Progenitor cell of endocrine pancreas (in vitro differentiated cells): ENCODE measurements around the gene PAOX. TPM values are rescaled to one million over a fixed set of nuclear protein-coding genes. Genes with fewer than 3 reads are reported as not detected.

ENCODE experiments used
- DNase-seq: peaks from one replicate; pipeline ENCODE4 v3.0.0; 2021; ENCODE audit warnings: low spot score; ENCODE audit not compliant: unreplicated experiment
- H3K27ac Mint-ChIP-seq: 2 replicates; pipeline ENCODE4 v1.8.0; 2021; ENCODE audit warnings: mild to moderate bottlenecking, moderate library complexity, mixed read lengths
- H3K27me3 Mint-ChIP-seq: 2 replicates; pipeline ENCODE4 v1.8.0; 2021; ENCODE audit warnings: mixed read lengths
- H3K36me3 Mint-ChIP-seq: 2 replicates; pipeline ENCODE4 v1.8.0; 2022; ENCODE audit warnings: mixed read lengths; ENCODE audit not compliant: insufficient read depth
- H3K4me1 Mint-ChIP-seq: 2 replicates; pipeline ENCODE4 v1.8.0; 2021; ENCODE audit warnings: low read depth, mixed read lengths
- H3K4me3 Mint-ChIP-seq: 2 replicates; pipeline ENCODE4 v1.8.0; 2021; ENCODE audit warnings: low read depth, mild to moderate bottlenecking, moderate library complexity, mixed read lengths
- H3K9me3 Mint-ChIP-seq: 2 replicates; pipeline ENCODE4 v1.8.0; 2021; ENCODE audit warnings: low read depth, mixed read lengths
- total RNA-seq: library from RNA; stranded (reverse); gene quantifications from 2 replicates; pipeline ENCODE4 v1.2.1, GENCODE V29; 2021
- TF ChIP-seq, protein P1 (sequence below): fragments of 200-600 bp; sonication (generic); IDR thresholded peaks from one replicate; pipeline ENCODE4 v1.5.0; 2021; ENCODE audit warnings: antibody characterized with exemption, mild to moderate bottlenecking; ENCODE audit not compliant: unreplicated experiment

The PAOX gene
- total RNA-seq, 1 donor from 2014 or later = 11.9 TPM

DNA sequence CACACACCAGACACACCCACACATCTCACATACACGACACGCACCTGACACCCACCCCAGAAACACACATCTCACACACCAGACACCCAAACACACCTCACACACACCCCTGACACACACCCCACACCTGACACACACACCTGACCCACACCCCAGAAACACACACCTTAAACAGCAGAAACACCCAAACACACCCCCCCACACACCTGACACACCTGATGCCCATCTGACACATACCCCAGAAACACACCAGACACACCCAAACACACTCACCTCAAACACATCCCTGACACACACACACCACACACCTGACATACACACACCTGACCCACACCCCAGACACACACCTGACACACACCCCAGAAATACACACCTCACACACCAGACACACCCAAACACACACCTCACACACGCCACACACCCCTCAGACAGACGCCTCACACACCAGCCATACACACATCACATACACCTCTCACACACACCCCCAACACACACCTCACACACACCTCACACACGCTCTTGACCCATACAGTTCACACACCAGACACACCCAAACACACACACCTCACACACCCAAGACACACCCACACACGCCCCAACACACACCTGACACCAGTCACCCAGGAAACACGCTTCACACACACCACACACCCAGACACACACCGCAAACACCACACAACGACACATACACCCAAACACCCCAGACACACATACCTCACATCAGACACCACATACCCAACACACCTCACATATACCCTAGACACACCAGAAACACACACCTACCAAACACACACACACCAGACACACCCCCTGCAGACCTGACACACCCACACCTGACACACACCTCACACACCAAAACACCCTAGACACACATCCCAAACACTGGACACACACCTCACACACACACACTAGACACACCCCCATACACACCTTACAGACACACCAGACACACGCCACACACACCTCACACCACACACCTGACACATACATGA, 40.7 kb upstream of the PAOX start:
- Mint-ChIP-seq H3K27ac (no peak overlapping the region), H3K4me3 (no peak overlapping the region), H3K4me1 (peaks cover 2% of the 10 kb centered on the region), H3K9me3 (no peaks in the 10 kb centered on the region), H3K27me3 (peaks cover 27% of the 10 kb centered on the region), H3K36me3 (peaks cover 1% of the 10 kb centered on the region)
- TF ChIP-seq, protein P1, sequence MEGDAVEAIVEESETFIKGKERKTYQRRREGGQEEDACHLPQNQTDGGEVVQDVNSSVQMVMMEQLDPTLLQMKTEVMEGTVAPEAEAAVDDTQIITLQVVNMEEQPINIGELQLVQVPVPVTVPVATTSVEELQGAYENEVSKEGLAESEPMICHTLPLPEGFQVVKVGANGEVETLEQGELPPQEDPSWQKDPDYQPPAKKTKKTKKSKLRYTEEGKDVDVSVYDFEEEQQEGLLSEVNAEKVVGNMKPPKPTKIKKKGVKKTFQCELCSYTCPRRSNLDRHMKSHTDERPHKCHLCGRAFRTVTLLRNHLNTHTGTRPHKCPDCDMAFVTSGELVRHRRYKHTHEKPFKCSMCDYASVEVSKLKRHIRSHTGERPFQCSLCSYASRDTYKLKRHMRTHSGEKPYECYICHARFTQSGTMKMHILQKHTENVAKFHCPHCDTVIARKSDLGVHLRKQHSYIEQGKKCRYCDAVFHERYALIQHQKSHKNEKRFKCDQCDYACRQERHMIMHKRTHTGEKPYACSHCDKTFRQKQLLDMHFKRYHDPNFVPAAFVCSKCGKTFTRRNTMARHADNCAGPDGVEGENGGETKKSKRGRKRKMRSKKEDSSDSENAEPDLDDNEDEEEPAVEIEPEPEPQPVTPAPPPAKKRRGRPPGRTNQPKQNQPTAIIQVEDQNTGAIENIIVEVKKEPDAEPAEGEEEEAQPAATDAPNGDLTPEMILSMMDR = no peak
- DNase-seq = no peak

DNA sequence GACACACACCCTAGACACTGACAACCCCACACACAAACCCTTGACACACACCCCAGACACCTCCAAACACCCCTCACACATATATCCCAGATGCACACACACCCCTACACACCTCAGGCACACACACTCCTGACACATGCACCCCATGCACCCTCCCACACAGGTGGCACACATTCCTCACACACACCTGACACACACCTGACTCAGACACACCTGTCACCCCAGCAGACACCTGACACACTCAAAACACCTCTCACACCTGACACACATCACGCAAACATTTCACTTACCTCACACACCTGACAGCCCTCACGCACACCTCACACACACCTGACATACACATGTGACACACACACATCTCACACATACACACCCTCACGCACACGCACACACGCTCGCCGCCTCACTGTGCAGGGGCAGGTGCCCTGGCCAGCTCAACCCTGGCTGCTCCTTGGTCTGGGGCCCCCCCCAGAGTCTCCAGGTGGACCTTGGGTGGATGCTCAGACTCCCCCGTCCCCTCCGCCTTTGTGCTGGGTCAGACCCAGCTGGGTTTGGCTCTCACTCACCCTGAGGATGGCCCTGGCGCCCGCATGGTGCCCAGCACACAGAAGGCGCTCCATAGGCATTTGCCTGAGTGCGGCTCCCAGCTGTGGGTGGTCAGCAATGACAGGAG, 39.2 kb upstream of the PAOX start:
- Mint-ChIP-seq H3K27me3 (peaks cover 27% of the 10 kb centered on the region), H3K27ac (no peak overlapping the region), H3K4me3 (no peak overlapping the region), H3K4me1 (peaks cover under 1% of the 10 kb centered on the region), H3K36me3 (no peaks in the 10 kb centered on the region), H3K9me3 (no peaks in the 10 kb centered on the region)
- TF ChIP-seq, protein P1 = no peak
- no peak for DNase-seq

DNA sequence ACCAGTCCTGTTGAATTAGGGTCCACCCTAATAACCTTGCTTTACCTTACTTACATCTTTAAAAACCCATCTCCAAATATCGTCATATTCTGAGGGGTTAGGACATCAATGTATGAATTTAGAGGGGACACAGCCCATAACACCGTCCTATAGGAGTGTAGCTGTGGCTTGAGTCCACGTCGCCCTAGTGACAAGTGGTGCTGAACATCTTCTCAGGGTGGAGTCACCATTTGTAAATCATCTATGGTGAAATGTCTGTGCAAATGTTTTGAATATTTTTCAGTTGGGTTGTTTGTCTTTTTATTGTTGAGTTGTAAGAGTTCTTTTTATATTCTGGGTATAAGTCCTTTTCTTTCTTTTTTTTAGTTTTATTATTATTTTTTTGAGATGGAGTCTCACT, 37.1 kb upstream of the PAOX start:
- H3K27ac Mint-ChIP-seq = no peak overlapping the region
- no peak overlapping the region for H3K4me3 Mint-ChIP-seq
- H3K27me3 Mint-ChIP-seq = peaks cover 35% of the 10 kb centered on the region
- H3K36me3 Mint-ChIP-seq = no peaks in the 10 kb centered on the region
- TF ChIP-seq, protein P1 = no peak
- DNase-seq = no peak
- no peaks in the 10 kb centered on the region for H3K4me1 Mint-ChIP-seq
- H3K9me3 Mint-ChIP-seq = peaks cover 5% of the 10 kb centered on the region

DNA sequence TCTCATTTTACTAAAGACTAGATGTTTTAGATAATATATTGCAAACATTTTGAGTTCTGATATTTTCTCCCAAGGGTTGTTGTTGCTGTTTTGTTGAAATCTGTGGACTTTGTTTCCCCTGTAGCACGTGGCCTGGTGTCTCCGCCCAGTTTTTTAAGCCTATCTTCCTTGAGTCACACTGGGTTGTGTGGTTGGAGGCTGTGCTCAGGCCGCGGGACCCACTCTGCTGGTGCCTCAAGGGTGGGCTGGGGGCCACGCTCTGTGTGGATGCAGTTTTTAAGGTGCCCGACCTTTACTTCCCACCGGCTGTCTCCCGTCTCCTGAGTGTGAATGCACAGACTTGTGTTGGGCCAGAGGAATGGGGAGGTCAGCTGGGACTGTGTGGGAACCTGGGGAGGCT, 36.1 kb upstream of the PAOX start:
- no peak for DNase-seq
- H3K27me3 Mint-ChIP-seq = peaks cover 35% of the 10 kb centered on the region
- H3K27ac Mint-ChIP-seq = no peak overlapping the region
- TF ChIP-seq, protein P1 = no peak
- H3K36me3 Mint-ChIP-seq = no peaks in the 10 kb centered on the region
- H3K4me1 Mint-ChIP-seq = no peaks in the 10 kb centered on the region
- no peak overlapping the region for H3K4me3 Mint-ChIP-seq
- peaks cover 5% of the 10 kb centered on the region for H3K9me3 Mint-ChIP-seq

DNA sequence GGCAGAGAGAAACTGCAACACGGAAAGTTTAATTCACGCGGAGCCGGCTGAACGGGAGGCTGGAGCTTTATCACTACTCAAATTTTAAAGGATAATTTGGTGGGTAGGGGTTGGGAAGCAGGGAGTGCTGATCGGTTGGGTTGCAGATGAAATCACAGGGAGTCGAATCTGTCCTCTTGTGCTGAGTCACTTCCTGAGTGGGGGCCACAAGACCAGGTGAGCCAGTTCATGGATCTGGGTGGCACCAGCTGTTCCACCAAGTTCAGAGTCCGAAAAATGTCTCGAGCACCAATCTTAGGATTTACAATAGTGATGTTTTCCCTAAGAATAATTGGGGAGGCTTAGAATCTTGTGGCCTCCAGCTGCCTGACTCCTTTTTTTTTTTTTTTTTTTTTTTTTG, 35.5 kb upstream of the PAOX start:
- H3K4me3 Mint-ChIP-seq = no peak overlapping the region
- no peaks in the 10 kb centered on the region for H3K4me1 Mint-ChIP-seq
- TF ChIP-seq, protein P1 = no peak
- no peak for DNase-seq
- H3K27me3 Mint-ChIP-seq = peaks cover 35% of the 10 kb centered on the region
- H3K27ac Mint-ChIP-seq = no peak overlapping the region
- H3K9me3 Mint-ChIP-seq = peaks cover 5% of the 10 kb centered on the region
- H3K36me3 Mint-ChIP-seq = no peaks in the 10 kb centered on the region
